HepG2 (cell line): Measurements from ENCODE around the gene SNAP23. TPM values are rescaled to one million over a fixed set of nuclear protein-coding genes. Genes with fewer than 3 reads are reported as not detected.
A peak's percentile ranks its signal among the peaks of the same experiment; 100 is the strongest.

Experiments
- GATA4 ChIP-seq: sonication (generic); IDR thresholded peaks from 2 replicates; pipeline ENCODE4 v1.6.1; 2016; ENCODE audit warnings: antibody characterized with exemption, low read depth, borderline replicate concordance
- GTF2F1 ChIP-seq: fragments of 150-350 bp; IDR thresholded peaks from 2 replicates; pipeline ENCODE4 v1.6.1; 2014; ENCODE audit warnings: low read length
- HES4 ChIP-seq: sonication (generic); formaldehyde crosslinking; IDR thresholded peaks from 2 replicates; pipeline ENCODE4 v1.9.0; 2021; ENCODE audit warnings: mild to moderate bottlenecking, missing genetic modification reagents, borderline replicate concordance
- HOXA9 ChIP-seq: sonication (generic); formaldehyde crosslinking; IDR thresholded peaks from 2 replicates; pipeline ENCODE4 v1.8.1; 2022; ENCODE audit warnings: missing genetic modification reagents, mild to moderate bottlenecking, moderate library complexity, borderline replicate concordance
- ZIK1 ChIP-seq: sonication (generic); formaldehyde crosslinking; IDR thresholded peaks from 2 replicates; pipeline ENCODE4 v1.5.0; 2020; ENCODE audit warnings: mild to moderate bottlenecking, low read depth, missing genetic modification reagents, borderline replicate concordance
- ZNF333 ChIP-seq: sonication (generic); formaldehyde crosslinking; IDR thresholded peaks from 2 replicates; pipeline ENCODE4 v1.4.0; 2020; ENCODE audit warnings: mild to moderate bottlenecking, missing genetic modification reagents, borderline replicate concordance
- ZNF451 ChIP-seq: sonication (generic); formaldehyde crosslinking; IDR thresholded peaks from 2 replicates; pipeline ENCODE4 v1.5.0; 2020; ENCODE audit warnings: mild to moderate bottlenecking, missing genetic modification reagents
- ZNF567 ChIP-seq: sonication (generic); formaldehyde crosslinking; IDR thresholded peaks from 2 replicates; pipeline ENCODE4 v1.8.1; 2023; ENCODE audit warnings: mild to moderate bottlenecking, missing genetic modification reagents, borderline replicate concordance
- ZNF7 ChIP-seq: IDR thresholded peaks from 2 replicates; pipeline ENCODE4 v1.6.1; 2016; ENCODE audit warnings: missing biosample characterization, missing genetic modification reagents
- ZNF703 ChIP-seq: sonication (generic); formaldehyde crosslinking; IDR thresholded peaks from 2 replicates; pipeline ENCODE4 v1.5.1; 2020; ENCODE audit warnings: missing genetic modification reagents, mild to moderate bottlenecking, moderate library complexity, borderline replicate concordance
- ZNF75D ChIP-seq: sonication (generic); formaldehyde crosslinking; IDR thresholded peaks from 2 replicates; pipeline ENCODE4 v1.8.1; 2023; ENCODE audit warnings: missing genetic modification reagents, mild to moderate bottlenecking, borderline replicate concordance
- polyA plus RNA-seq, 8 experiments: library from polyadenylated mRNA; depleted of rRNA in 3 of 8; stranded (reverse) in 7 of 8; unstranded in 1 of 8; fragments of >200 nt; fragmentation: Illumina TruSeq in 4 of 8; extraction: Trizol in 4 of 8; gene quantifications; 2 replicates each; pipeline versions ENCODE4 v1.2.1 to v1.2.3, GENCODE V29; 2011 to 2016; ENCODE audit warnings: low read depth in 4 of 8, missing spikeins in 1 of 8, mixed read lengths in 1 of 8; ENCODE audit not compliant: insufficient read depth in 1 of 8
- total RNA-seq, 5 experiments: library from RNA; depleted of rRNA; stranded (reverse); fragments of >200 nt; fragmentation: Illumina TruSeq; extraction: Trizol; gene quantifications; 2 replicates each; pipeline ENCODE4 v1.2.3, GENCODE V29; 2016; ENCODE audit warnings: low read depth in 1 of 5
- TF ChIP-seq, protein P1 (sequence below): sonication (generic); formaldehyde crosslinking; IDR thresholded peaks from 2 replicates; pipeline ENCODE4 v1.4.0; 2020; ENCODE audit warnings: missing genetic modification reagents
- TF ChIP-seq, protein P2 (sequence below): sonication (generic); formaldehyde crosslinking; IDR thresholded peaks from 2 replicates; pipeline ENCODE4 v1.5.0; 2020; ENCODE audit warnings: missing genetic modification reagents
- TF ChIP-seq, protein P3 (sequence below): sonication (generic); formaldehyde crosslinking; IDR thresholded peaks from 2 replicates; pipeline ENCODE4 v1.8.0; 2022; ENCODE audit warnings: missing genetic modification reagents, mild to moderate bottlenecking, inconsistent platforms, borderline replicate concordance
- TF ChIP-seq, protein P4 (sequence below): sonication (generic); formaldehyde crosslinking; conservative IDR thresholded peaks from 2 replicates; pipeline ENCODE4 v1.4.0; 2020; ENCODE audit warnings: missing genetic modification reagents
- TF ChIP-seq, protein P5 (sequence below): sonication (generic); formaldehyde crosslinking; IDR thresholded peaks from 2 replicates; pipeline ENCODE4 v1.5.0; 2020; ENCODE audit warnings: missing genetic modification reagents, mild to moderate bottlenecking, borderline replicate concordance

SNAP23 gene
- total and polyA plus RNA-seq, 2 of the 13 experiments (the other 11 are each of a cell fraction or from before 2014, with no cell fraction given), result 37.0 to 101 TPM

DNA sequence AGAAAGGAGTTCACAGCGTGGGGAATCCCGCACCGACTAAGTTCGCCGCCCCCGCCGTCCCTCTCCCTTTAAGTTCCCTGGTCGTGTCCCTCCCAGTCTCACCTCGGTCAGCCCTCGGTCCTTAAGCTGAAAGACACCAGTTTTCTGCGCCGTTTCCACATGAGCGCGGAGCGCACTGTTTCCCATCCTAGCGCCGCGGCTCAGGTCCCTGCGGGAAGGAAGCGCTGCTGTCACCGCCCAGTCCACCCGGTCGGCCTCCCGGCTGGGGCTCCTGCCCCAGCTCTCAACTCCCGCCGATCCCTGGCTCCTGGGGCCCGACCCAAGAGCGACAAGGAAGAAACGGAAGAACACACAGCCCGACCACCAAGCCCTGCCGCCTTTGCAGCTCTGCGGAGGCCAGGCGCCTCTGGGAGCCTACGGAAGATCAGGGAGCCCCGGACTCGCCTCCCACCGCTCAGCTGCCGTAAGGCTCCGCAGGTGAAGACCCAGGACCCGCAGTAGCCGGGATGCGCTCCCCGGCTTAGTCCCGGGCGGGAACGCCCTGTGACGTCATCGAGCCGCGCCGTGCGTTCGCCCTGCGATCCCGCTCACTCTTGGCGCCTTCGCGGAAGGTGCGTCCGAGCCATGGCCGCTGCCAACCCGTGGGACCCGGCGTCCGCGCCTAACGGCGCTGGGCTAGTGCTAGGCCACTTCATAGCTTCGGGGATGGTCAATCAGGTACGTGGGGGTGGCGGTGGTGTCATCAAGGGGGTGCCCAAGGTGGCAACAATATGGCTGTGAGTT is 53.0 kb downstream of the SNAP23 start, which contains the start of the genes HAUS2 and LRRC57 (continued):
- TF ChIP-seq, protein P1, sequence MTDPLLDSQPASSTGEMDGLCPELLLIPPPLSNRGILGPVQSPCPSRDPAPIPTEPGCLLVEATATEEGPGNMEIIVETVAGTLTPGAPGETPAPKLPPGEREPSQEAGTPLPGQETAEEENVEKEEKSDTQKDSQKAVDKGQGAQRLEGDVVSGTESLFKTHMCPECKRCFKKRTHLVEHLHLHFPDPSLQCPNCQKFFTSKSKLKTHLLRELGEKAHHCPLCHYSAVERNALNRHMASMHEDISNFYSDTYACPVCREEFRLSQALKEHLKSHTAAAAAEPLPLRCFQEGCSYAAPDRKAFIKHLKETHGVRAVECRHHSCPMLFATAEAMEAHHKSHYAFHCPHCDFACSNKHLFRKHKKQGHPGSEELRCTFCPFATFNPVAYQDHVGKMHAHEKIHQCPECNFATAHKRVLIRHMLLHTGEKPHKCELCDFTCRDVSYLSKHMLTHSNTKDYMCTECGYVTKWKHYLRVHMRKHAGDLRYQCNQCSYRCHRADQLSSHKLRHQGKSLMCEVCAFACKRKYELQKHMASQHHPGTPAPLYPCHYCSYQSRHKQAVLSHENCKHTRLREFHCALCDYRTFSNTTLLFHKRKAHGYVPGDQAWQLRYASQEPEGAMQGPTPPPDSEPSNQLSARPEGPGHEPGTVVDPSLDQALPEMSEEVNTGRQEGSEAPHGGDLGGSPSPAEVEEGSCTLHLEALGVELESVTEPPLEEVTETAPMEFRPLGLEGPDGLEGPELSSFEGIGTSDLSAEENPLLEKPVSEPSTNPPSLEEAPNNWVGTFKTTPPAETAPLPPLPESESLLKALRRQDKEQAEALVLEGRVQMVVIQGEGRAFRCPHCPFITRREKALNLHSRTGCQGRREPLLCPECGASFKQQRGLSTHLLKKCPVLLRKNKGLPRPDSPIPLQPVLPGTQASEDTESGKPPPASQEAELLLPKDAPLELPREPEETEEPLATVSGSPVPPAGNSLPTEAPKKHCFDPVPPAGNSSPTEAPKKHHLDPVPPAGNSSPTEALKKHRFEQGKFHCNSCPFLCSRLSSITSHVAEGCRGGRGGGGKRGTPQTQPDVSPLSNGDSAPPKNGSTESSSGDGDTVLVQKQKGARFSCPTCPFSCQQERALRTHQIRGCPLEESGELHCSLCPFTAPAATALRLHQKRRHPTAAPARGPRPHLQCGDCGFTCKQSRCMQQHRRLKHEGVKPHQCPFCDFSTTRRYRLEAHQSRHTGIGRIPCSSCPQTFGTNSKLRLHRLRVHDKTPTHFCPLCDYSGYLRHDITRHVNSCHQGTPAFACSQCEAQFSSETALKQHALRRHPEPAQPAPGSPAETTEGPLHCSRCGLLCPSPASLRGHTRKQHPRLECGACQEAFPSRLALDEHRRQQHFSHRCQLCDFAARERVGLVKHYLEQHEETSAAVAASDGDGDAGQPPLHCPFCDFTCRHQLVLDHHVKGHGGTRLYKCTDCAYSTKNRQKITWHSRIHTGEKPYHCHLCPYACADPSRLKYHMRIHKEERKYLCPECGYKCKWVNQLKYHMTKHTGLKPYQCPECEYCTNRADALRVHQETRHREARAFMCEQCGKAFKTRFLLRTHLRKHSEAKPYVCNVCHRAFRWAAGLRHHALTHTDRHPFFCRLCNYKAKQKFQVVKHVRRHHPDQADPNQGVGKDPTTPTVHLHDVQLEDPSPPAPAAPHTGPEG (CRISPR knock-in tag), result peak; percentile 55; the same call in 1 of the 2 replicates
- TF ChIP-seq ZNF703 (CRISPR knock-in tag) (peak; percentile 52; the same call in 1 of the 2 replicates), ZNF75D (CRISPR knock-in tag) (no peak), HES4 (CRISPR knock-in tag) (peak; percentile 27; the same call in 1 of the 2 replicates), ZNF333 (no peak), ZNF7 (CRISPR knock-in tag) (no peak), GTF2F1 (0 out of 2 replicates have a peak, but pooled peaks have one; percentile 31), GATA4 (peak; percentile 66; the same call in 1 of the 2 replicates), ZIK1 (CRISPR knock-in tag) (no peak), ZNF567 (no peak), HOXA9 (CRISPR knock-in tag) (no peak), ZNF451 (CRISPR knock-in tag) (no peak)
- TF ChIP-seq, protein P2, sequence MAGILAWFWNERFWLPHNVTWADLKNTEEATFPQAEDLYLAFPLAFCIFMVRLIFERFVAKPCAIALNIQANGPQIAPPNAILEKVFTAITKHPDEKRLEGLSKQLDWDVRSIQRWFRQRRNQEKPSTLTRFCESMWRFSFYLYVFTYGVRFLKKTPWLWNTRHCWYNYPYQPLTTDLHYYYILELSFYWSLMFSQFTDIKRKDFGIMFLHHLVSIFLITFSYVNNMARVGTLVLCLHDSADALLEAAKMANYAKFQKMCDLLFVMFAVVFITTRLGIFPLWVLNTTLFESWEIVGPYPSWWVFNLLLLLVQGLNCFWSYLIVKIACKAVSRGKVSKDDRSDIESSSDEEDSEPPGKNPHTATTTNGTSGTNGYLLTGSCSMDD (CRISPR knock-in tag), result no peak
- TF ChIP-seq, protein P3, sequence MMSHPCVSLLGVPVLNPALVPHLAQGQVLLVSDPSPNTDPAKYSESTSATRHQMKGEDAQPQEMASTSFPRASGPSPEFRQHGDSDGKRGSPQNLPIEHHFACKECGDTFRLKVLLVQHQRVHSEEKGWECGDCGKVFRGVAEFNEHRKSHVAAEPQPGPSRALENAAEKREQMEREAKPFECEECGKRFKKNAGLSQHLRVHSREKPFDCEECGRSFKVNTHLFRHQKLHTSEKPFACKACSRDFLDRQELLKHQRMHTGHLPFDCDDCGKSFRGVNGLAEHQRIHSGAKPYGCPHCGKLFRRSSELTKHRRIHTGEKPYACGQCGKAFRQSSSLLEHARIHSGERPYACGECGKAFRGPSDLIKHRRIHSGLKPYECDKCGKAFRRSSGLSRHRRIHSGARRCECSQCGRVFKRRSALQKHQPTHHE, result no peak; the same call in 1 of the 2 replicates
- TF ChIP-seq, protein P4, sequence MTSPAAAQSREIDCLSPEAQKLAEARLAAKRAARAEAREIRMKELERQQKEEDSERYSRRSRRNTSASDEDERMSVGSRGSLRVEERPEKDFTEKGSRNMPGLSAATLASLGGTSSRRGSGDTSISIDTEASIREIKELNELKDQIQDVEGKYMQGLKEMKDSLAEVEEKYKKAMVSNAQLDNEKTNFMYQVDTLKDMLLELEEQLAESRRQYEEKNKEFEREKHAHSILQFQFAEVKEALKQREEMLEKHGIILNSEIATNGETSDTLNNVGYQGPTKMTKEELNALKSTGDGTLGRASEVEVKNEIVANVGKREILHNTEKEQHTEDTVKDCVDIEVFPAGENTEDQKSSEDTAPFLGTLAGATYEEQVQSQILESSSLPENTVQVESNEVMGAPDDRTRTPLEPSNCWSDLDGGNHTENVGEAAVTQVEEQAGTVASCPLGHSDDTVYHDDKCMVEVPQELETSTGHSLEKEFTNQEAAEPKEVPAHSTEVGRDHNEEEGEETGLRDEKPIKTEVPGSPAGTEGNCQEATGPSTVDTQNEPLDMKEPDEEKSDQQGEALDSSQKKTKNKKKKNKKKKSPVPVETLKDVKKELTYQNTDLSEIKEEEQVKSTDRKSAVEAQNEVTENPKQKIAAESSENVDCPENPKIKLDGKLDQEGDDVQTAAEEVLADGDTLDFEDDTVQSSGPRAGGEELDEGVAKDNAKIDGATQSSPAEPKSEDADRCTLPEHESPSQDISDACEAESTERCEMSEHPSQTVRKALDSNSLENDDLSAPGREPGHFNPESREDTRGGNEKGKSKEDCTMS, result no peak
- TF ChIP-seq, protein P5, sequence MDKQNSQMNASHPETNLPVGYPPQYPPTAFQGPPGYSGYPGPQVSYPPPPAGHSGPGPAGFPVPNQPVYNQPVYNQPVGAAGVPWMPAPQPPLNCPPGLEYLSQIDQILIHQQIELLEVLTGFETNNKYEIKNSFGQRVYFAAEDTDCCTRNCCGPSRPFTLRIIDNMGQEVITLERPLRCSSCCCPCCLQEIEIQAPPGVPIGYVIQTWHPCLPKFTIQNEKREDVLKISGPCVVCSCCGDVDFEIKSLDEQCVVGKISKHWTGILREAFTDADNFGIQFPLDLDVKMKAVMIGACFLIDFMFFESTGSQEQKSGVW (CRISPR knock-in tag), result no peak
